OCI-LY7 (cell line): ENCODE data around the gene ABHD10.

Source experiments
- EZH2phosphoT487 ChIP-seq: fragments of 200-600 bp; sonication (generic); IDR thresholded peaks from 2 replicates; pipeline ENCODE4 v1.6.1; 2018; ENCODE audit warnings: low read depth, borderline replicate concordance, mild to moderate bottlenecking, mixed run types, antibody characterized with exemption, low read length, moderate library complexity, mixed read lengths
- TF ChIP-seq, protein P1 (sequence below): fragments of 200-600 bp; sonication (generic); conservative IDR thresholded peaks from 2 replicates; pipeline ENCODE4 v1.5.1; 2014; ENCODE audit warnings: mild to moderate bottlenecking, antibody characterized with exemption, low read length, moderate library complexity, mixed read lengths

DNA sequence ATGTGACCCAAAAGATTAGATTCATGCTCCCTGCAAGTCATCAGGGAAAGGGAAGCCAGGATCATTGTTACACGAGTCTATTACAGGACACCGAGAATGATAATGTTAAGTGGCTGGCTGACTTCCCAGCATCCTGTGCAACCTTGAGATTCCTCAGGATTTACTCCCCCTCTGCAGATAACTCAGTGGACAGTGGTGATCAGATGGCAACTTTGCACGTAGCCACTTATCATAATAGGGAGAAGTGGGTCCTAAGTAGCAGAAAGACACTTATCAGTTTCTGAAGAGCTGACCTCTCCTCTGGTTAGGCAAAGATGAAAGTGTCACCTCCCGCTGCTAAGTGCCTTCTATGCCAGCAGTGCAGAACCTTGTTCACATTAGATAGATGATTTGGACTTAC is 49.0 kb downstream of the ABHD10 start:
- TF ChIP-seq, protein P1, sequence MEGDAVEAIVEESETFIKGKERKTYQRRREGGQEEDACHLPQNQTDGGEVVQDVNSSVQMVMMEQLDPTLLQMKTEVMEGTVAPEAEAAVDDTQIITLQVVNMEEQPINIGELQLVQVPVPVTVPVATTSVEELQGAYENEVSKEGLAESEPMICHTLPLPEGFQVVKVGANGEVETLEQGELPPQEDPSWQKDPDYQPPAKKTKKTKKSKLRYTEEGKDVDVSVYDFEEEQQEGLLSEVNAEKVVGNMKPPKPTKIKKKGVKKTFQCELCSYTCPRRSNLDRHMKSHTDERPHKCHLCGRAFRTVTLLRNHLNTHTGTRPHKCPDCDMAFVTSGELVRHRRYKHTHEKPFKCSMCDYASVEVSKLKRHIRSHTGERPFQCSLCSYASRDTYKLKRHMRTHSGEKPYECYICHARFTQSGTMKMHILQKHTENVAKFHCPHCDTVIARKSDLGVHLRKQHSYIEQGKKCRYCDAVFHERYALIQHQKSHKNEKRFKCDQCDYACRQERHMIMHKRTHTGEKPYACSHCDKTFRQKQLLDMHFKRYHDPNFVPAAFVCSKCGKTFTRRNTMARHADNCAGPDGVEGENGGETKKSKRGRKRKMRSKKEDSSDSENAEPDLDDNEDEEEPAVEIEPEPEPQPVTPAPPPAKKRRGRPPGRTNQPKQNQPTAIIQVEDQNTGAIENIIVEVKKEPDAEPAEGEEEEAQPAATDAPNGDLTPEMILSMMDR = no peak
- no peak for TF ChIP-seq EZH2phosphoT487
